ENCODE results near the gene KSR1. TPM values are rescaled to one million over a fixed set of nuclear protein-coding genes. Genes with fewer than 3 reads are reported as not detected.

KSR1 gene
- total RNA-seq, 2 experiments from 2014 or later, result 19.4 to 25.3 TPM

- intact Hi-C loops (cut with DNase I, micrococcal nuclease), result loop anchor here (10.0 kb wide), 2 partner anchors 65 to 435 kb away; partner anchors contain the start of gene LYRM9 (in 1 of the 2)
- H3K36me3 Mint-ChIP-seq (ENCODE audit: low read depth), result no peaks in the 10 kb centered on the region
- H3K36me3 ChIP-seq (ENCODE audit: insufficient read depth, low read length), result no peaks in the 10 kb centered on the region
- H3K4me1 ChIP-seq (ENCODE audit: insufficient read depth, low read length), result peaks cover 45% of the 10 kb centered on the region
- TF ChIP-seq CTCF (IDR thresholded peaks at IDR 0.05), result no peak
- peaks cover 37% of the 10 kb centered on the region for H3K4me1 Mint-ChIP-seq (ENCODE audit: low read depth)
- POLR2A ChIA-PET, result no interaction called here
- no peaks in the 10 kb centered on the region for H3K27me3 ChIP-seq (ENCODE audit: control insufficient read depth in 1 of 2, insufficient read depth in 2 of 2, low read length in 2 of 2)
- H3K4me3 ChIP-seq (ENCODE audit: low read length), result no peak overlapping the region
- ATAC-seq (ENCODE audit: poor library complexity) (no peak), DNase-seq (no peak)
- H3K9me3 ChIP-seq (ENCODE audit: control insufficient read depth in 1 of 2, insufficient read depth in 1 of 2, low read length in 2 of 2), result no peaks in the 10 kb centered on the region
- peak overlapping the region; percentile 42 for H3K27ac Mint-ChIP-seq
- H3K27ac ChIP-seq (ENCODE audit: low read depth in 1 of 2, low read length in 2 of 2), result no peak overlapping the region
- H3K27me3 Mint-ChIP-seq, result no peaks in the 10 kb centered on the region
- no peaks in the 10 kb centered on the region for H3K9me3 Mint-ChIP-seq
- CTCF ChIA-PET, result no interaction called here
- H3K4me3 Mint-ChIP-seq, result peak overlapping the region; percentile 76
These were observed 3.2 kb downstream of the KSR1 start for GRCh38 chr17:27459433-27459832.

GRCh38 chr17:27460196-27460725 lies 4.0 kb downstream of the KSR1 start:
- H3K27me3 ChIP-seq (ENCODE audit: control insufficient read depth in 1 of 2, insufficient read depth in 2 of 2, low read length in 2 of 2), result no peaks in the 10 kb centered on the region
- H3K36me3 ChIP-seq (ENCODE audit: insufficient read depth, low read length), result no peaks in the 10 kb centered on the region
- Mint-ChIP-seq H3K4me1 (ENCODE audit: low read depth) (peaks cover 34% of the 10 kb centered on the region), H3K36me3 (ENCODE audit: low read depth) (no peaks in the 10 kb centered on the region), H3K27me3 (no peaks in the 10 kb centered on the region), H3K9me3 (no peaks in the 10 kb centered on the region), H3K4me3 (no peak overlapping the region), H3K27ac (no peak overlapping the region)
- H3K9me3 ChIP-seq (ENCODE audit: control insufficient read depth in 1 of 2, insufficient read depth in 1 of 2, low read length in 2 of 2), result no peaks in the 10 kb centered on the region
- no peak overlapping the region for H3K27ac ChIP-seq (ENCODE audit: low read depth in 1 of 2, low read length in 2 of 2)
- ChIA-PET POLR2A (no interaction called here), CTCF (no interaction called here)
- peaks cover 43% of the 10 kb centered on the region for H3K4me1 ChIP-seq (ENCODE audit: insufficient read depth, low read length)
- intact Hi-C loops (cut with DNase I, micrococcal nuclease), result no loop called here
- ATAC-seq (ENCODE audit: poor library complexity), result no peak
- DNase-seq, result no peak
- no peak for TF ChIP-seq CTCF (IDR thresholded peaks at IDR 0.05)
- no peak overlapping the region for H3K4me3 ChIP-seq (ENCODE audit: low read length)

GRCh38 chr17:27461192-27461859 lies 5.1 kb downstream of the KSR1 start:
- Mint-ChIP-seq H3K4me1 (ENCODE audit: low read depth) (peaks cover 37% of the 10 kb centered on the region), H3K4me3 (no peak overlapping the region)

More at GRCh38 chr17:27461192-27461859, 5.1 kb downstream of the KSR1 start:
- Histone ChIP-seq H3K27me3 (ENCODE audit: control insufficient read depth in 1 of 2, insufficient read depth in 2 of 2, low read length in 2 of 2) (no peaks in the 10 kb centered on the region), H3K27ac (ENCODE audit: low read depth in 1 of 2, low read length in 2 of 2) (no peak overlapping the region), H3K36me3 (ENCODE audit: insufficient read depth, low read length) (no peaks in the 10 kb centered on the region), H3K4me1 (ENCODE audit: insufficient read depth, low read length) (peaks cover 41% of the 10 kb centered on the region), H3K9me3 (ENCODE audit: control insufficient read depth in 1 of 2, insufficient read depth in 1 of 2, low read length in 2 of 2) (no peaks in the 10 kb centered on the region), H3K4me3 (ENCODE audit: low read length) (no peak overlapping the region)
- H3K36me3 Mint-ChIP-seq (ENCODE audit: low read depth), result no peaks in the 10 kb centered on the region
- H3K27me3 Mint-ChIP-seq, result no peaks in the 10 kb centered on the region
- CTCF ChIA-PET, result no interaction called here
- TF ChIP-seq CTCF (IDR thresholded peaks at IDR 0.05), result no peak
- intact Hi-C loops (cut with DNase I, micrococcal nuclease), result no loop called here
- H3K9me3 Mint-ChIP-seq, result no peaks in the 10 kb centered on the region
- POLR2A ChIA-PET, result no interaction called here
- DNase-seq (no peak), ATAC-seq (ENCODE audit: poor library complexity) (no peak)
- H3K27ac Mint-ChIP-seq, result no peak overlapping the region
